Measurements from ENCODE around the gene AUTS2.

GRCh38 chr7:70390251-70390650 is 792.0 kb downstream of the AUTS2 start:
- TF ChIP-seq CTCF (IDR thresholded peaks at IDR 0.05) (no peak), POLR2AphosphoS5 (IDR thresholded peaks at IDR 0.05; ENCODE audit: insufficient read depth in 1 of 2, low read depth in 1 of 2) (no peak)

Data from vagina (tissue), 2 donors.